Neural progenitor cell (in vitro differentiated cells): ENCODE measurements around the gene PIK3R4. TPM values are rescaled to one million over a fixed set of nuclear protein-coding genes. Genes with fewer than 3 reads are reported as not detected.

Experiments
- DNase-seq: peaks from one replicate; pipeline ENCODE4 v3.0.0-alpha.2; 2016; ENCODE audit warnings: low spot score
- H2AFZ ChIP-seq: fragments of 200-600 bp; sonication (generic); replicated peaks from 2 replicates; pipeline ENCODE4 v1.6.1; 2016; ENCODE audit warnings: antibody characterized with exemption
- H3F3A ChIP-seq: fragments of 200-600 bp; sonication (generic); 2 replicates; pipeline ENCODE4 v1.6.1; 2016; ENCODE audit warnings: antibody characterized with exemption, low read depth
- H3K27ac ChIP-seq: fragments of 200-600 bp; sonication (generic); 2 replicates; pipeline ENCODE4 v1.5.1; 2016; ENCODE audit warnings: mild to moderate bottlenecking
- H3K27me3 ChIP-seq: fragments of 200-600 bp; sonication (generic); 2 replicates; pipeline ENCODE4 v1.6.1; 2016; ENCODE audit warnings: mild to moderate bottlenecking, moderate library complexity
- H3K36me3 ChIP-seq: fragments of 200-600 bp; sonication (generic); 2 replicates; pipeline ENCODE4 v1.5.1; 2016
- H3K4me1 ChIP-seq: fragments of 200-600 bp; sonication (generic); 2 replicates; pipeline ENCODE4 v1.6.1; 2016; ENCODE audit warnings: mixed run types
- H3K4me2 ChIP-seq: fragments of 200-600 bp; sonication (generic); 2 replicates; pipeline ENCODE4 v1.6.1; 2016
- H3K4me3 ChIP-seq: fragments of 200-600 bp; sonication (generic); 2 replicates; pipeline ENCODE4 v1.5.1; 2016
- H3K79me2 ChIP-seq: fragments of 200-600 bp; sonication (generic); 2 replicates; pipeline ENCODE4 v1.6.1; 2016; ENCODE audit warnings: low read depth
- H3K9ac ChIP-seq: fragments of 200-600 bp; sonication (generic); 2 replicates; pipeline ENCODE4 v1.6.1; 2016
- H3K9me3 ChIP-seq: fragments of 200-600 bp; sonication (generic); 2 replicates; pipeline ENCODE4 v1.5.1; 2016; ENCODE audit warnings: low read depth
- H4K20me1 ChIP-seq: fragments of 200-600 bp; sonication (generic); 2 replicates; pipeline ENCODE4 v1.6.1; 2016; ENCODE audit warnings: low read depth
- H3K27ac Mint-ChIP-seq: 3 replicates; pipeline ENCODE4 v1.8.0; 2021; ENCODE audit warnings: mixed read lengths
- H3K27me3 Mint-ChIP-seq: 2 replicates; pipeline ENCODE4 v1.8.0; 2022; ENCODE audit warnings: low read depth, mild to moderate bottlenecking, inconsistent platforms, moderate library complexity, mixed read lengths; ENCODE audit not compliant: insufficient read depth
- H3K36me3 Mint-ChIP-seq: 3 replicates; pipeline ENCODE4 v1.8.0; 2021; ENCODE audit warnings: mixed read lengths
- H3K4me1 Mint-ChIP-seq: 3 replicates; pipeline ENCODE4 v1.8.0; 2021; ENCODE audit warnings: mixed read lengths
- H3K4me3 Mint-ChIP-seq: 3 replicates; pipeline ENCODE4 v1.8.0; 2021; ENCODE audit warnings: mild to moderate bottlenecking, moderate library complexity, mixed read lengths
- H3K9me3 Mint-ChIP-seq: 3 replicates; pipeline ENCODE4 v1.8.0; 2020; ENCODE audit warnings: mixed read lengths
- CTCF ChIP-seq: fragments of 200-600 bp; sonication (generic); IDR thresholded peaks from 2 replicates; pipeline ENCODE4 v1.5.1; 2017; ENCODE audit warnings: antibody characterized with exemption, mild to moderate bottlenecking
- EZH2 ChIP-seq: fragments of 200-600 bp; sonication (generic); IDR thresholded peaks from 2 replicates; pipeline ENCODE4 v1.6.1; 2017; ENCODE audit warnings: antibody characterized with exemption, mild to moderate bottlenecking, moderate library complexity
- EZH2phosphoT487 ChIP-seq: fragments of 200-600 bp; sonication (generic); IDR thresholded peaks from 2 replicates; pipeline ENCODE4 v1.6.1; 2017; ENCODE audit warnings: antibody characterized with exemption
- total RNA-seq: library from RNA; depleted of rRNA; stranded (reverse); fragments of >200 nt; gene quantifications from 2 replicates; pipeline ENCODE4 v1.2.3, GENCODE V29; 2015; ENCODE audit warnings: low replicate concordance

The PIK3R4 gene
- total RNA-seq, 1 donor from 2014 or later = 65.8 TPM

GRCh38 chr3:130739848-130740247 lies 6.8 kb downstream of the PIK3R4 start:
- no peak overlapping the region for H3K4me3 ChIP-seq
- H3K9ac ChIP-seq = no peak overlapping the region
- H3K4me2 ChIP-seq = no peak overlapping the region
- no peak for TF ChIP-seq CTCF
- TF ChIP-seq EZH2phosphoT487 = no peak
- TF ChIP-seq EZH2 = no peak
- H3K4me1 ChIP-seq = peaks cover 12% of the 10 kb centered on the region
- no peaks in the 10 kb centered on the region for H3K27me3 Mint-ChIP-seq
- H3K4me3 Mint-ChIP-seq = no peak overlapping the region
- no peaks in the 10 kb centered on the region for H3K9me3 Mint-ChIP-seq
- peaks cover 24% of the 10 kb centered on the region for H3K36me3 Mint-ChIP-seq
- no peak overlapping the region for H3K27ac ChIP-seq
- no peak overlapping the region for H3K27ac Mint-ChIP-seq
- H4K20me1 ChIP-seq = peaks cover 21% of the 10 kb centered on the region
- peaks cover 9% of the 10 kb centered on the region for H3K36me3 ChIP-seq
- H3K9me3 ChIP-seq = no peaks in the 10 kb centered on the region
- peaks cover 97% of the 10 kb centered on the region for H3K79me2 ChIP-seq
- no peaks in the 10 kb centered on the region for H3K27me3 ChIP-seq
- no peak overlapping the region for H2AFZ ChIP-seq
- H3K4me1 Mint-ChIP-seq = peaks cover 14% of the 10 kb centered on the region
- H3F3A ChIP-seq = no peaks in the 10 kb centered on the region
- no peak for DNase-seq

GRCh38 chr3:130738241-130738640 lies 8.4 kb downstream of the PIK3R4 start:
- Histone ChIP-seq H3F3A (no peaks in the 10 kb centered on the region), H3K27ac (no peak overlapping the region), H3K4me2 (no peak overlapping the region), H3K27me3 (no peaks in the 10 kb centered on the region), H2AFZ (no peak overlapping the region), H4K20me1 (peaks cover 9% of the 10 kb centered on the region), H3K4me3 (no peak overlapping the region), H3K9ac (no peak overlapping the region), H3K4me1 (no peaks in the 10 kb centered on the region), H3K9me3 (no peaks in the 10 kb centered on the region), H3K36me3 (peaks cover 9% of the 10 kb centered on the region), H3K79me2 (peaks cover 81% of the 10 kb centered on the region)
- no peak overlapping the region for H3K4me3 Mint-ChIP-seq
- no peak overlapping the region for H3K27ac Mint-ChIP-seq
- peaks cover 2% of the 10 kb centered on the region for H3K4me1 Mint-ChIP-seq
- no peak for TF ChIP-seq CTCF
- DNase-seq = no peak
- no peaks in the 10 kb centered on the region for H3K9me3 Mint-ChIP-seq
- H3K27me3 Mint-ChIP-seq = no peaks in the 10 kb centered on the region
- peaks cover 20% of the 10 kb centered on the region for H3K36me3 Mint-ChIP-seq

- Histone ChIP-seq H3K27me3 (no peaks in the 10 kb centered on the region), H4K20me1 (peaks cover 9% of the 10 kb centered on the region), H3K36me3 (peaks cover 13% of the 10 kb centered on the region), H3K4me1 (no peaks in the 10 kb centered on the region), H3K4me2 (no peak overlapping the region), H2AFZ (no peak overlapping the region), H3K9me3 (no peaks in the 10 kb centered on the region), H3K9ac (no peak overlapping the region), H3K79me2 (peaks cover 80% of the 10 kb centered on the region), H3K27ac (no peak overlapping the region), H3F3A (no peaks in the 10 kb centered on the region), H3K4me3 (no peak overlapping the region)
- no peak overlapping the region for H3K27ac Mint-ChIP-seq
- no peak for DNase-seq
- H3K9me3 Mint-ChIP-seq = no peaks in the 10 kb centered on the region
- no peaks in the 10 kb centered on the region for H3K27me3 Mint-ChIP-seq
- peaks cover 20% of the 10 kb centered on the region for H3K36me3 Mint-ChIP-seq
- H3K4me1 Mint-ChIP-seq = peaks cover 2% of the 10 kb centered on the region
- no peak overlapping the region for H3K4me3 Mint-ChIP-seq
- TF ChIP-seq CTCF (no peak), EZH2phosphoT487 (no peak), EZH2 (no peak)
Measured at GRCh38 chr3:130737622-130738021, 9.0 kb downstream of the PIK3R4 start.
